ENCODE measurements around the gene BRIP1. TPM values are rescaled to one million over a fixed set of nuclear protein-coding genes. Genes with fewer than 3 reads are reported as not detected.

The BRIP1 gene
- polyA plus RNA-seq, 1 of the 3 experiments (the other 2 are of a cell fraction): 2.0 TPM

- no peak for TF ChIP-seq MAX (IDR thresholded peaks at IDR 0.05; ENCODE audit: low read depth)
These were observed 193.8 kb downstream of the BRIP1 start (continued) for GRCh38 chr17:61669522-61669921.

- no peaks in the 10 kb centered on the region for H3F3A ChIP-seq (replicated peaks; ENCODE audit: insufficient read depth)
- CTCF ChIA-PET: no interaction called here
- 71% methylated on average over 3 of the region's 3 CpGs for WGBS (ENCODE audit: low lambda C conversion rate)
These were observed 194.8 kb downstream of the BRIP1 start for GRCh38 chr17:61668486-61668885.

More at GRCh38 chr17:61668486-61668885, 194.8 kb downstream of the BRIP1 start:
- Histone ChIP-seq H3K36me3 (replicated peaks in 1 of 2; ENCODE audit: control insufficient read depth in 1 of 2, insufficient read depth in 2 of 2, low read length in 1 of 2) (no peaks in the 10 kb centered on the region), H4K20me1 (ENCODE audit: insufficient read depth) (no peaks in the 10 kb centered on the region), H3K4me3 (ENCODE audit: low read depth in 2 of 2, low read length in 1 of 2) (no peak overlapping the region), H3K27ac (ENCODE audit: low read depth in 2 of 2, low read length in 1 of 2) (no peak overlapping the region), H3K9ac (no peak overlapping the region), H3K9me3 (peaks cover 3% of the 10 kb centered on the region; the same call in 1 of the 2 replicates), H3K4me2 (no peak overlapping the region), H3K4me1 (ENCODE audit: control insufficient read depth in 1 of 2, insufficient read depth in 2 of 2, low read depth in 1 of 2, low read length in 1 of 2) (no peaks in the 10 kb centered on the region), H2AFZ (ENCODE audit: low read depth) (no peak overlapping the region), H3K27me3 (ENCODE audit: insufficient read depth) (no peaks in the 10 kb centered on the region), H3K79me2 (ENCODE audit: insufficient read depth) (no peaks in the 10 kb centered on the region), H3K9me2 (no peaks in the 10 kb centered on the region)
- TF ChIP-seq NFIC (IDR thresholded peaks at IDR 0.05; ENCODE audit: borderline replicate concordance) (no peak), GABPA (IDR thresholded peaks at IDR 0.05; ENCODE audit: low read depth) (no peak), CTCF (IDR thresholded peaks at IDR 0.05) (no peak), FOSL2 (IDR thresholded peaks at IDR 0.05; ENCODE audit: borderline replicate concordance, low read depth) (no peak), REST (IDR thresholded peaks at IDR 0.05; ENCODE audit: low read depth, low read length) (no peak), RFX5 (IDR thresholded peaks at IDR 0.05; ENCODE audit: low read length) (no peak), EZH2phosphoT487 (IDR thresholded peaks at IDR 0.05; ENCODE audit: borderline replicate concordance, low read depth) (no peak), SIN3A (IDR thresholded peaks at IDR 0.05; ENCODE audit: borderline replicate concordance, low read depth, low read length) (no peak), RAD21 (IDR thresholded peaks at IDR 0.05; ENCODE audit: low read length) (no peak), JUND (IDR thresholded peaks at IDR 0.05) (no peak), FOXM1 (IDR thresholded peaks at IDR 0.05; ENCODE audit: low read depth) (no peak), NRF1 (IDR thresholded peaks at IDR 0.05; ENCODE audit: low read depth, low read length) (no peak), TCF12 (IDR thresholded peaks at IDR 0.05) (no peak), IRF3 (IDR thresholded peaks at IDR 0.05; ENCODE audit: low read depth, low read length) (no peak), RCOR1 (IDR thresholded peaks at IDR 0.05; ENCODE audit: low read length) (no peak), FOXJ3 (CRISPR knock-in tag; IDR thresholded peaks at IDR 0.05) (no peak), EP300 (IDR thresholded peaks at IDR 0.05; ENCODE audit: borderline replicate concordance in 1 of 2, low read depth in 1 of 2, low read length in 1 of 2) (no peak), MXI1 (IDR thresholded peaks at IDR 0.05; ENCODE audit: low read depth, low read length) (no peak), USF2 (IDR thresholded peaks at IDR 0.05; ENCODE audit: borderline replicate concordance, low read depth, low read length) (no peak)
- POLR2A ChIA-PET: no interaction called here
- no peak for DNase-seq

All from SK-N-SH (cell line).